Sciatic nerve (tissue), 2 donors: ENCODE data around the gene GPR25. TPM values are rescaled to one million over a fixed set of nuclear protein-coding genes. Genes with fewer than 3 reads are reported as not detected.

Experiments
- ATAC-seq: fragments of 200-7000 bp; cut with Tn5 transposase; one replicate; pipeline ENCODE4 v1.9.1; 2020; ENCODE audit warnings: mild to moderate bottlenecking, moderate library complexity
- DNase-seq: peaks from one replicate; pipeline ENCODE4 v3.0.0-alpha.2; 2020; ENCODE audit warnings: low spot score
- intact Hi-C: fragments of 100-400 bp; cut with DNase I; formaldehyde crosslinking; loops from one replicate; pipeline ENCODE4 v1.14.2; 2022
- total RNA-seq: library from RNA; stranded (reverse); fragmentation: NEBNext Ultra II Directional; extraction: Animal tissue kit (Norgen Biotek cat#: 25700); gene quantifications from one replicate; pipeline ENCODE4 v1.2.1, GENCODE V29; 2021
- donor health status: DM: no; HTN: no; CAD: no.
- donor health status: DM: no; HTN: no; CAD: no.

GPR25 gene
- total RNA-seq, 1 donor from 2014 or later: not detected

- ATAC-seq (no peak), DNase-seq (no peak)
- intact Hi-C loops: no loop called here
These were observed 2.9 kb upstream of the GPR25 start for GRCh38 chr1:200869753-200870391.

GRCh38 chr1:200873116-200873670, 412 bp downstream of the GPR25 start:
- ATAC-seq (no peak), DNase-seq (no peak)
- intact Hi-C loops: no loop called here

GRCh38 chr1:200873671-200874397, 1.1 kb downstream of the GPR25 start:
- intact Hi-C loops: no loop called here
- no peak for DNase-seq
- no peak for ATAC-seq

- no peak for ATAC-seq
These were observed 1.9 kb downstream of the GPR25 start for GRCh38 chr1:200874694-200875093.

GRCh38 chr1:200875416-200875815, 2.6 kb downstream of the GPR25 start:
- no peak for DNase-seq
- intact Hi-C loops: no loop called here
- ATAC-seq: no peak

More at GRCh38 chr1:200874694-200875093, 1.9 kb downstream of the GPR25 start:
- DNase-seq: no peak
- intact Hi-C loops: no loop called here

- DNase-seq: no peak
- ATAC-seq: no peak
- intact Hi-C loops: no loop called here
These were observed 4.2 kb downstream of the GPR25 start for GRCh38 chr1:200877010-200877409.

- intact Hi-C loops: no loop called here
- DNase-seq (no peak), ATAC-seq (no peak)
These were observed 5.2 kb downstream of the GPR25 start for GRCh38 chr1:200877839-200878551.

GRCh38 chr1:200880212-200880611, 7.4 kb downstream of the GPR25 start:
- no peak for ATAC-seq
- intact Hi-C loops: no loop called here
- DNase-seq: no peak

GRCh38 chr1:200883118-200883517, 10.3 kb downstream of the GPR25 start:
- intact Hi-C loops: no loop called here
- DNase-seq (no peak), ATAC-seq (no peak)

GRCh38 chr1:200885623-200886402, 13.0 kb downstream of the GPR25 start:
- no peak for ATAC-seq
- intact Hi-C loops: no loop called here
- DNase-seq: no peak

- intact Hi-C loops: no loop called here
- ATAC-seq (no peak), DNase-seq (no peak)
These were observed 13.8 kb downstream of the GPR25 start for GRCh38 chr1:200886594-200886993.

- intact Hi-C loops: no loop called here
- no peak for ATAC-seq
- no peak for DNase-seq
These were observed 14.3 kb downstream of the GPR25 start for GRCh38 chr1:200887036-200887435.

- intact Hi-C loops: no loop called here
- DNase-seq: no peak
These were observed 15.1 kb downstream of the GPR25 start for GRCh38 chr1:200887772-200888348.

GRCh38 chr1:200888349-200888838, 15.6 kb downstream of the GPR25 start:
- peak; percentile 49 for ATAC-seq

More at GRCh38 chr1:200887772-200888348, 15.1 kb downstream of the GPR25 start:
- no peak for ATAC-seq

GRCh38 chr1:200889571-200889970, 16.8 kb downstream of the GPR25 start:
- ATAC-seq (no peak), DNase-seq (no peak)
- intact Hi-C loops: no loop called here

More at GRCh38 chr1:200888349-200888838, 15.6 kb downstream of the GPR25 start:
- DNase-seq: no peak
- intact Hi-C loops: no loop called here

GRCh38 chr1:200890027-200890426, 17.2 kb downstream of the GPR25 start:
- ATAC-seq (no peak), DNase-seq (no peak)
- intact Hi-C loops: no loop called here

- DNase-seq: no peak
- ATAC-seq: peak; percentile 6
- intact Hi-C loops: no loop called here
These were observed 18.3 kb downstream of the GPR25 start for GRCh38 chr1:200890818-200891773.
